Activated CD8-positive, alpha-beta memory T cell treated with anti-CD3 and anti-CD28 coated beads, Interleukin-2, amount 50 U/mL, for 1 hour (primary cell): ENCODE results near the gene IQCN.

ENCODE experiments used
- DNase-seq: peaks from one replicate; pipeline ENCODE4 v3.0.0-alpha.2; 2020; ENCODE audit errors: extremely low read depth

The IQCN gene, protein sequence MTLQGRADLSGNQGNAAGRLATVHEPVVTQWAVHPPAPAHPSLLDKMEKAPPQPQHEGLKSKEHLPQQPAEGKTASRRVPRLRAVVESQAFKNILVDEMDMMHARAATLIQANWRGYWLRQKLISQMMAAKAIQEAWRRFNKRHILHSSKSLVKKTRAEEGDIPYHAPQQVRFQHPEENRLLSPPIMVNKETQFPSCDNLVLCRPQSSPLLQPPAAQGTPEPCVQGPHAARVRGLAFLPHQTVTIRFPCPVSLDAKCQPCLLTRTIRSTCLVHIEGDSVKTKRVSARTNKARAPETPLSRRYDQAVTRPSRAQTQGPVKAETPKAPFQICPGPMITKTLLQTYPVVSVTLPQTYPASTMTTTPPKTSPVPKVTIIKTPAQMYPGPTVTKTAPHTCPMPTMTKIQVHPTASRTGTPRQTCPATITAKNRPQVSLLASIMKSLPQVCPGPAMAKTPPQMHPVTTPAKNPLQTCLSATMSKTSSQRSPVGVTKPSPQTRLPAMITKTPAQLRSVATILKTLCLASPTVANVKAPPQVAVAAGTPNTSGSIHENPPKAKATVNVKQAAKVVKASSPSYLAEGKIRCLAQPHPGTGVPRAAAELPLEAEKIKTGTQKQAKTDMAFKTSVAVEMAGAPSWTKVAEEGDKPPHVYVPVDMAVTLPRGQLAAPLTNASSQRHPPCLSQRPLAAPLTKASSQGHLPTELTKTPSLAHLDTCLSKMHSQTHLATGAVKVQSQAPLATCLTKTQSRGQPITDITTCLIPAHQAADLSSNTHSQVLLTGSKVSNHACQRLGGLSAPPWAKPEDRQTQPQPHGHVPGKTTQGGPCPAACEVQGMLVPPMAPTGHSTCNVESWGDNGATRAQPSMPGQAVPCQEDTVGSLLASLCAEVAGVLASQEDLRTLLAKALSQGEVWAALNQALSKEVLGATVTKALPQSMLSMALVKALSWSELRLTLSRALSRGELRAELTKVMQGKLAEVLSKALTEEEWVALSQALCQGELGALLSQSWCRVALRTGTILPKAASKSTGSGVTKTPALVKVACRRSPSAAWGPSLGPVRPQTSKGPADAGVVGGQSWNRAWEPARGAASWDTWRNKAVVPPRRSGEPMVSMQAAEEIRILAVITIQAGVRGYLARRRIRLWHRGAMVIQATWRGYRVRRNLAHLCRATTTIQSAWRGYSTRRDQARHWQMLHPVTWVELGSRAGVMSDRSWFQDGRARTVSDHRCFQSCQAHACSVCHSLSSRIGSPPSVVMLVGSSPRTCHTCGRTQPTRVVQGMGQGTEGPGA (N-terminal part only)

DNA sequence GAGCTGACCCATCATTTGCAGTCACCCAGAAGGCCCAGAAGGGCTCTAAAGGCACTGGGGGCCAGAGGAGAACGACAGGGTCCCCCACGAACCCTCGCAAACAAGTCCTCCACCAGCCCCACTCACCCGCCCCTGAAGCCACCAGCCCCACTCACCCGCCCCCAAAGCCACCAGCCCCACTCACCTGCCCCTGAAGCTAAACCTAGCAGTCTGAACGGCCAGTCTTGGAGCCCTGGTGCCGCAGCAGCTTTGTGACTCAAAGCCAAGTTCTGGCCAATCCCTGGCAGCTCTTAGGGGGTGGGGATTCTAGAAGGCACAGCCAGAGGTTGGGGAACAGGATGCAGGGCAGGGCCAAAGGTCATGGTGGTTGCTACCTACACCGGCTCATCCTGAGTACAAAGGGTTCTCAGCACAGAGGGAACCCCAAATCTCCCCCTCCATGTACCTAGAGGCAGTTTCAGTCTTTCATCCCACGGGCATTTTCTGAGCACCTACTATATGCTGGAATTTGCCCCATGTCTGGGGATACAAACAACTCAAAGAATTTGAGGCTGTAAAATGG lies at the start of gene IQCN:
Gene IQCN (minus strand): TSS at position 234 of the 562 bp plus-strand sequence. CDS start 4,974 bp downstream, outside the sequence.
- DNase-seq, result no peak

DNA sequence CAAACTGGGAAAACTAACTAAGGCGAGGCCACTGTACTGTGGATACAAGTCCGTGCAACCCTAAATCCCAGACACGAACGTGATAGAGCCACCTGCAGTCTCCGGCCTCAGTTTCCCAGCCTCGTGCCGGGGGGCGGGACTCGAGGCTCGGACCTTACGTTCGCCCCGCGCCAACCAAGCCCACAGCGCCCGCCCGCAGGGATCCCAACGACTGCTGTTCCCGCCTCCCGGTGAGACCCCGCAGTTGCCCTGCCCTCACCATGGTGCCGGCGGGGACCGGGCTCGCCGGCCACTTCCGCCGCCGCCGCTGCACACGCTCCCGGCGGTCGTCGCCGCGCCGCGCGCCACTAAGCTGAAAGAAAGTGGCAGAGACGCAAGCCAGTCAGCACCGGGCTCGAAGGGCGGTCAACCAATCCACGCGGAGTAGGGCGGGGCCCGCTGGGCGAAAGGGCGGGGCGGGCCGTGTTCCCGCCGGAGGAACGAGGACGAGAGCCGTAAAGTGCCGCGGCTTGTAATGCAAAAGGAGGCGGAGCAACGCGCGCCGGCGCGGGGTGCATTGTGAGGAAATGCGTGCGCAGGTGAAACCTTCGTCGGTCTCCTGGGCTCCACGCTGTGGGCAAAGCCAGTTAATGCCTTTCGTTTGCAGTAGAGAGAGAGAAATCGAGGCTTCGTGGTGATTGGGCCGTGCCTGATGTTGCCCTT lies 48.7 kb upstream of the IQCN start, which contains the start of gene LSM4:
Gene LSM4 (minus strand): TSS at position 318 of the 702 bp plus-strand sequence. CDS start 56 bp downstream, at position 262.
- peak; percentile 96 for DNase-seq

DNA sequence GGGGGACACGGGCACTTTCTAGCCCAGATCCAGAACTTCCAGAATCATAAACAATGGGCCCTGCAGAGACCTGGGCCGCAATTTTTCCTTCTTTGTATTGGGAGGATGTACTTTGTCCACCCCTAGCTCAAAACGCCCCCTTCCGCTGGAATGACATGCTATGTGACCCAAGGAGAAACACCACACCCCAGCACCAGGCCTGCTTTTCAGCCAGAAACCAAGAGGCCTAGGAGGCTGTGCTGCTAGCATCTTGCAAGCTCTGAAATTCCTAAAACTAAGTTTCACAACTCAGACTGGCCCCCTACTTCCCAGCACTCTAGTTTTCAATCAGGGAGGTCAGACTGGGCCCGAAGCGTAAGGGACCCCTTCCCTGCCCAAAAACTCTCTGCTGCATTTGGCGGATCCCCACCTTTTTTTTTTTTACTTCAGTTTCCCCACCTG lies 48.1 kb upstream of the IQCN start:
- no peak for DNase-seq

DNA sequence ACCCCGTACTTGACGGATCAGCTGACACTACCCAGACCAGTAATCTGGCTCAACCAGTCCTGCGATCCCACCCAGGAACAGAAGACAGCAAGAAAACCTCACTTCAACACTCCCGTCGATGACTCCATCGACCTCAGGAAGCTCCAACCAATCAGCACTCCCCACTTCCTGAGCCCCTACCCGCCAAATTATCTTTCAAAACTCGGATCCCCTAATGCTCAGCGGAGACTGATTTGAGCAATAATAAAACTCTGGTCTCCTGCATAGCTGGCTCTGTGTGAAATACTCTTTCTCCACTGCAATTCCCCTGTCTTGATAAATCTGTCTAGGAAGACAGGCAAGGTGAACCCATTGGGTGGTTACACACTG lies 47.5 kb upstream of the IQCN start:
- DNase-seq, result no peak

DNA sequence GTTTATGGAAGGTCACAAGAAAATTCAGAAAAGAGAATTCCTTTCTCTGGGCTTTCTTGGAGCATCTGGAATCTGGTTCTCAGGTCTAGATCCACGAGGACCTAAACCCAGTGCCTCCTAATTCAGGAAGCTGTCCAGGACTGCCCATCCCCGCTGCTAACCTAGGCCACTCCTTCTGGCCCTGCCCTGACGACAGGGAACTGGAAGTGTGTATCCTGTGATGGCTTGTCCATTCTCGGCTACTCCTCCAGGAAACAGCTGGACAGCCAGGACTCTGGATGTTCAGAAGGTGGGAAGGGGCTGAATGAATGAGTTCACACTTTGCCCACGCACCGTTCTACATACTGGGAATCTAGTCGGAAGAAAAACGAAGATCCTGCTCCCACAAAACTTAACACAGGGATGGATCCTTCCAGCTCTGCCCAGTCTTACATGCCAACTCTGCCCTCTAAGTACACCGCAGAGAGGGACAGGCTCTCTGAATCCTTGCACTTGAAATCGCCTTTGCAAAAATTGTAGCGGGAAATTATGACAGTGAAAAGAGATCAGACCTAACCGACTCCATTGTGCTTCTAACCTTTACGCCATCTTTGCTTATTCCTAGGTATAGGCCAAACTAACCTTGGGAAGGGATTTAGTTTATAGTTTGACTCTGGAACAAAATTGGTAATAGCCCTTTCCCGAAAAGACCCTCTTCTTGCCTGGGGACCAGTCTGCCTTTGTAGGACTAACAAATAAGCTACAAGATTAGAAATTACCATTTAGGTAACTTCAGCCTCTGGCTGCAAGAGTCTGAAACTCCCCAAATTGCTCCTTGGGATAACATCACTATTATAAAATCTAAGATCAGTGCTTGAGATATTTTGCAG lies 46.8 kb upstream of the IQCN start:
- DNase-seq, result no peak

DNA sequence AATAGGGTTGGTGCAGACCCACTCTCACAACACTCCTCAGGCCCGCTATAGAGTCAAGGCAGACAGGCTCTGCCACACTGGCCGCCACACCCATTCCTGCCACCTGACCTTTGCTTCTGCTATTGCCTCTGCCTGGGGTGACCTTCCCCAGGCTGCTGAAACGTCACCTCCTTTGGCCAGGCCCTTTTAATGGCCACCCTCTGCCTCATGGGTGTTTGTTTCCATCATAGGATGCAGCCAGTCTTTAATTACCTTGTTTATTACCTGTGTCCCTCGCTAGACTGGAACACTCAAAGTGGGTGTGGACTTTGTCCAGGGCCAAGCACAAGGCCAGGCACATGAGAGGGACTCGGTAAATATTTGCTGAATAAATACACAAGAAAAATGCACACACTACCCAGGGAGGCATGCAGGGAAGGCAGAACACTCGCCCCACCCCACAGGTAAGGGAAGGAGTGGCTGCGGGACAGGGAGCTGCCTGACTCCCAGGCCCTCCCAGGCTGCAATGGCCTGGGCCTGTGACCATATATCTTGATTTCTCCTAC lies 45.4 kb upstream of the IQCN start:
- DNase-seq, result no peak

DNA sequence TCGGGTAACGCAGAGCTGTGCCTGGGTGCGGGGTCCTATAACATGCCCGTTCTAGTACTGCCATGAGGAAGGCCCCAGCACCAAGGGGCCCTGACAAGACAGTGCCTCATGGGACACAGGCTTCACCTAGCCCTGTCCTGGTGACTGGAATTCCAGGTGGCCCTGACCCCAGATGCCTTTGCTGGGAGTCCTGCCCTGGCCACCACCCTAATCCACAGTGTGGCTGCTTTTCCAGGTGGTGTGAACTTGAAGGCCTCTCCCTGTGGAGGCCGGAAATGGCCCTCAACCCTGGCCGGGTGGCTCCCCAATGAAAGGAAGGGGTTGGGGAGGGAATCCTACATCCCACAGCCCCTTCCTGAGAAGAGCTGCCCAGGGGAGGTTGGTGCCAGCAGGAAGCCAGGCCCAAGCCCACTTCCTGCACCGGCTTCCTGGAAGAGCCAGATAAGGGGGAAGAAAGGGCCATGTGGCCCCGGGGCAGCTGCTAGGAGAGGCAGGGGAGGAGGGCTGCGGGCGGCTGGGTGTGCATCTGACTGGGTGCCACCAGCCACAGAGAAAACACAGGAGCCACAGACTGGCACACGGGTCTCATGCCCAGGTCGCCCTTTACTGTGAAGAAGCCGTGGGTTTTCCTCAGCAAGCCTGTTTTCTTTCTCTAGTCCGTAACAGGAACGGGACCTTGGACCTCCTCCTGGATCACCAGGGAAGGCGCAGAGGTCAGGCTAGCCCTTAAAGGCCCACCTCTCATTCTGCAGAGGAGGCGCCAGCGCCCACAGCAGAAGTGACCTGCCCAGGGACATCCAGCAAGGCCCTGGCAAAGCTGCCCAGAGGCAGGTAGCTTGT lies 43.9 kb upstream of the IQCN start:
- no peak for DNase-seq

DNA sequence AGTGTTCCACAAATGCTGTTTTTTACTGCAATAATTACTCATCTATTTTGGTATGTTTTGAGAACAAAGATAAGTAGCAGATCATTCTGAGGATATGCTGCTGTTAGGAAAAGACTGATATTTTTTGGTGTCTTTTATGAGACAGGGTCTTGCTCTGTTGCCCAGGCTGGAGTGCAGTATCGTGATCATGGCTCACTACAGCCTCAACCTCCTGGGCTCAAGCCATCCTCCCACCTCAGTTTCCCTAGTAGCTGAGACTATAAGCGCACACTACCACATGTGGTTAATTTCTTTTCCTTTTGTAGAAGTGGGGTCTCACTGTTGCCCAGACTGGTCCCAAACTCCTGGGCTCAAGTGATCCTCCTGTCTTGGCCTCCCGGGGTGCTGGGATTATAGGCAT lies 39.1 kb upstream of the IQCN start:
- no peak for DNase-seq

DNA sequence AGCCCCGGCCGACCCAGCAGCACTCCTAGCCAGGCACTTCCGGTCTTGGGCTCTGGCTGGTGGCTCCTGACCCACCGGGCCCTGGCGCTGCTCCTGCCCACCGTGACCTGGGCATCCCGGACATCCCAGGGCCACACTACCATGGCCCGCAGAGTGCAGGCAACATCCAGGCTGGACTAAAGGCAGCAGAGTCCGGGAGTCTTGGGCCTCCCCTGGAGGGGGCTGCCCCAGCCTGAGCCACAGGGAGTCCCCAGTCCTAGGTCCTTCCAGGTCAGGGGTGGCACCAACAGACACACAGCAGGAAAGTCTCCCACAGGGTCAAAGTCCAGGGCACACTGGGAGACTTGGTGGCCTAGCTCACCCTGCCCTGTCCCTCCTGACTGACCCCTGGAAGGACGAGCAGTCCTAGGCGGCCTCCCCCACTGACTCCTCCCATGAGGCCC lies 37.9 kb upstream of the IQCN start:
- DNase-seq, result no peak

DNA sequence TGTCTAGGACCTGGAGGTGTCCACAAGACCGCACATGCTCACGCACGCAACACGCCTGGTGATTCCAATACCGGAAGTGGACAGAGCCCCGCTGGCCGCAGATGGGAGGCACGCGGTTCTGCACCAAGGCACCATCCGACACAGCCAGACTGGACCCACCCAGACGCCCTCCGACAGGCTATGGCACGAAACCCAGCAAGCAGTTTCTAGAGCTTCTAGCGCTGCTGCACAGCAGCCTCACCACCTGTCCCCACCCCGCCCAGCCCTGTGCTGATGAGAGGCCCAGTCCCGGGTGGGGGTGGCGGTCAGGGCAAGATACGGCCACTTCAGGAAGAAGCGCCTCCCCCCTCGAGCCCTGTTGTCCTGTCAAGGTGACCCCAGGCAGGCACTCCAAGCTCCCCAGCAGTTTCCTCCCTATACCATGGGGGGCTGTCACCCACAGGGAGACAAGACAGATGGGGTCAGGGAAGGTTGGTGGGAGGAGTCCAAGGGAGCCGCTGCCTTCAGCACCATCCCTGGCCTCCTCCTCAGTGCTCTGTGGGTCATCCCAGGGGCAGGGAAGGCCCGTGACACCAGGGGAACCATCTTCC lies 37.3 kb upstream of the IQCN start:
- DNase-seq, result no peak

DNA sequence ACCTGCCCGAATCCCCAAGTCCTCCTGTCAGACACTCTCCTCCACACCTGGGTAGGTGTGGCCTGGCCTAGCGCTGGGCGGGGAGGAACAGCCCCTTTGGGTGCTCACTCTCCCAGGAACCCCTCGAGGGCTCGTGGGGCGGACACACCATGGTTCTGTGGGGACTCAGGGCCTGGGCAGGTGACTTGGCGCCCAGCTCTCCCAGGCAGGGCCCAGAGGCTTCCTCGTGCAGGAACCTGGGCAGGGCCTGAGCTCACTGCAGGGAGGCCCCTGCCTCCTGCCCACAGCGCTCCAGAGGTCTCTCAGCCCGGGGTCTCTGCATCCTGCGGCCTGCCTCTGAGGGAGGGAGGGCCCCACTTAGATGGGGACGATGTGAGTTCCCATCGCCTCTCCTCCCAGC lies 36.7 kb upstream of the IQCN start:
- DNase-seq, result no peak

DNA sequence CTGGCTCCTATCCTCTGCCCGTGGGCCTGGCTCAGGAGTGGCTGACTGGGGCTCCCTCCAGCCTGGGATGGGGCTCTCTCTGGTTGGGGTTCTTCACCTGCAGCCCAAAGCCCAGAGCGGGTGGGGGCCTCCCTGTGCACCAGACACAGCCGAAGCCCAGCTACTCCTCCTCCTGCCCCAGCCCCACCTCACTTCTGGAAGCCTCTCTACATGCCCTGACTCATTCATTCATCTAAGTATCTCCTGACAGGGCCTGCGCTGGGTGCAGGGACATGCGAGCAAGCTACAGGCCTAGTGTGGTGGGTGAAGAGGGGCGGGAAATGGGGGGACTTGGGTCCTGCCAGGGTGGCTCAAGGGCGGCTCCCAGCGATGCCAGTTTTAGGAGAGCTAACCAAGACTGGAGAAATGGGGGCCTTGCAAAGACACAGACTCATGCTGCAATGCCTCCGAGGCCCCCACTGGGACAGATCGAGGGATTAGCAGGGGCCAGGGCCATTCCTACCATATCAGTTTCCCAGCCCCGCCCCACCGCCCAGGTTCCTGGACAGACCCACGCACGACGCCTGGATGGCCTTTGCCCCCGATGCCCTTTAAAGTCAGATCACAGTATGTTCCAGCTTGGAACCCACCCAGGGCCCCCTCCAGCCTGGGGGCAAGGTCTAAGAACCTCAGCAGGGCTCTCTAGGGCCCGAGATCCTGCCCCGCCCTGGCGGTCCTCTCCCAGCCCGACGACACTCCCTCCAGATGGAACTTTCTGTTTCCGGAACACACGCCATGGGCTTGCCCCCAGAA lies 36.1 kb upstream of the IQCN start:
- no peak for DNase-seq

DNA sequence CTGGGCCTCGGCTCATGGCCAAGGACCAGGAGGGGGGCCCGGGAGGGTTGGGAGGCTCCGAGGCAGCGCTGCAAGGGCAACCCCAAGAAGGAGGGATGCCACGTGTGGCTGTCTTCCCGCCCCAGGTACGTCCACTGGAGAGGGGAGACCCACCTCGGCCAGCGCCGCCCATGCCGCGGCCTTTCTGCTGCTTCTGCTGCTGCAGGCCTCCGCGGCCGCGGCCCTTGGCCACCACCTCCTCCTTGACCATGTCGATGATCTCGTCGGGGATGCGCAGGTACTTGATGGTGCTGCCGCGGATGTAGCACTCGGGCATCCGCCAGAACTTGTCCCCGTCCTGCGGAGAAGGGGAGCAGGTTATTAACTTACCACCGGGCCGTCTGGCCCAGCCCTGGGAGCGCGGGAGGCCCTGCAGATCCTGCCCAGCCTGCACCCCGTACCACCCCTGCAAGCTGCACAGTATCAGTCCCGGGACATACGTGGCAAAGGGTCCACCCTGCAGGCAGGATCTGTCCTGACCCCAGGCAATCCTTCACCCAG lies 35.3 kb upstream of the IQCN start:
- no peak for DNase-seq

DNA sequence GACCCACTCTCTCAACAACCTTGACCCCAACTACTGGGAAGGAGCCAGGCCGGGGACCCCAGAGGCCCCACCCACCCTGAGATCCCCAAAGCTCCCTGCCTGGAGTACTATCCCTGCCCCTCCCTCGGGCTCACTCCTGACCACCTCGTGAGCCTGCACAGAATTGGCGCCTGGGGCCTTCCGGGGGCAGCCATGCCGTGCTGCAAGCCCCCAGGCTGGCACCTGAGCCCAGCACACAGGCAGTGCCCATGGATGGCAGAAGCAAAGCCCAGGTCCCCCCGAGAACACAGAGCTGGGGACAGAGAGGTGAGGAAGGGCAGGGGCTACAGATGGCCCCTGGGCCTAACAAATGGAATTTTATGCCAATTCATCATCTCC lies 34.7 kb upstream of the IQCN start:
- DNase-seq, result no peak

DNA sequence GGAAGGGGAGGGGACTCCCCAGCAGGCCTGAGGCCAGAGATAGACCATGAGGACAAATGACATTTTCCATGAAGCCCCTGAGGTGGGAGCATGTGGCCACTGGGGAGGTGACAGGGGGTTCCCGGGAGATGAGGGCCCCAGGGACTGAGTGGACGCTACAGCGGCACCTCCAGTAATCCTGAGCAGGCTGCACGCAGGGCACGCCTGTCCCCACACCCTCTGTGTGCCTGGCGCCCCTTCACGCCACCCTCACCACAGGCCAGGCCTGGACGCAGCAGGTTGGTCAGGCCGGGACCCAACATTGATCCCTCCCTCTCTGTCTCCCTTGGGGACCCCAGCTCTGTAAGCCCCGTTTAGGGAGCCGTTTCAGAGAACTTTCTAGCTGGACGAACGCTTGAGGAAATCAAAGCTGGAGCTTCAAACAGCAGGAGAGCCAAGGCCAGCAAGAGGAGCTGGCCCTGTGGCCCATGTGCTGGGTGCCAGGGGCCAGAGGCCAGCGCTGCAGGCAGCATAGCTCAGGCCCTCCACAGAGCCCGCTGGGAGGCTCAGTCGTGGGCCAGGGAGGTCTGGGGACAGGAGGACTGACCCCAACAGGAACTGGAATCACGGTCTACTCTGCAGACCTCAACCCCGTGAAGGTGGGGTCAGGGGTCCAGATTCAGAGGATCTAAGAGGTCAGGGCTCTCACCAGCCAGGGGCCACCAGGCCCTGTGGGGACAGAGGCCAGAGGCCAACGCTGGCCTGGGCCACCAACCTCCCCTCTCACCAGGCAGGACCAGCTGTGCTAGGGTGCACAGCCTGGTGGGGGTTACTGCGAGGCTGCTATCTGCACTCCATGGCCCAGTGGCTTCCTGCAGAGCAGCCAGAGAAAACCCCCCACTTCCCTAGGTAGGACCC lies 34.0 kb upstream of the IQCN start:
- DNase-seq, result no peak

DNA sequence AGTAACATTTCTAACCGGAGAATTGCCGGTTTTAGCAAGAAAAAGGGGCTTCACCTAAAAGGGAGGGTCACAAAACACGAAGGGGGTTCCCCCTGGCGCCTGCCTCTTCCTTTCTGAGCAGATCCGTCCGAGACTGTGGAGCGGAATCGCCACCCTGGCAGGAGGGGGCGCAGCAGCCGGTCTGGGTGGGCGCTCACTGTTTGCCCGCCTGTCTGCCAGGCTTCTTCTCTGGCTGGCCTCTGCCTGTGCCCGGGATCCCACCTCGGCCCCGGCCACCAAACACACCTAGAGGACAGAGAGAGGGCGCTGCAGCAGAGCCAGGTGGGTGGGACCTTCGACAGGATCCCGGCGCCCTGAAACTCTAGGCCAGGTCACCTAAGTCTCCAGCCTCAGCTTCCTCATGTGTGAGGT lies 33.0 kb upstream of the IQCN start:
- DNase-seq, result no peak
